Fibroblast of lung (primary cell): ENCODE data around the gene E2F2. TPM values are rescaled to one million over a fixed set of nuclear protein-coding genes. Genes with fewer than 3 reads are reported as not detected.

Source experiments
- DNase-seq, 2 donors: peaks; one replicate each; pipeline versions ENCODE4 v3.0.0 to v3.0.0-alpha.2; 2010; ENCODE audit warnings: low read depth in 2 of 2
- H2AFZ ChIP-seq: 2 replicates; pipeline ENCODE4 v1.5.1; 2012; ENCODE audit warnings: low read length, control low read depth, inconsistent platforms
- H3K27ac ChIP-seq: 2 replicates; pipeline ENCODE4 v1.5.1; 2011; ENCODE audit warnings: low read length, control low read depth; ENCODE audit not compliant: insufficient read depth
- H3K27me3 ChIP-seq: 2 replicates; pipeline ENCODE4 v1.5.1; 2011; ENCODE audit warnings: mild to moderate bottlenecking, low read length; ENCODE audit not compliant: control insufficient read depth, insufficient read depth
- H3K36me3 ChIP-seq: 2 replicates; pipeline ENCODE4 v1.5.1; 2011; ENCODE audit warnings: low read length; ENCODE audit not compliant: control insufficient read depth, insufficient read depth
- H3K4me1 ChIP-seq: 2 replicates; pipeline ENCODE4 v1.5.1; 2011; ENCODE audit warnings: low read length; ENCODE audit not compliant: control insufficient read depth, insufficient read depth; ENCODE audit errors: extremely low read depth
- H3K4me2 ChIP-seq: 2 replicates; pipeline ENCODE4 v1.5.1; 2011; ENCODE audit warnings: low read length, control low read depth; ENCODE audit not compliant: insufficient read depth; ENCODE audit errors: extremely low read depth
- H3K4me3 ChIP-seq, 4 experiments: fragments of 200-600 bp in 1 of 4; sonication (generic) in 1 of 4; replicated peaks in 1 of 4; 2 replicates each; pipeline ENCODE4 v1.5.1; 2011 to 2016; ENCODE audit warnings: low read length in 4 of 4, low read depth in 3 of 4, mild to moderate bottlenecking in 3 of 4, control low read depth in 2 of 4, inconsistent platforms in 1 of 4, mixed read lengths in 1 of 4; ENCODE audit not compliant: insufficient read depth in 1 of 4; ENCODE audit errors: control extremely low read depth in 1 of 4
- H3K79me2 ChIP-seq: 2 replicates; pipeline ENCODE4 v1.5.1; 2012; ENCODE audit warnings: mild to moderate bottlenecking, low read length, inconsistent platforms; ENCODE audit not compliant: control insufficient read depth, insufficient read depth
- H3K9ac ChIP-seq: 2 replicates; pipeline ENCODE4 v1.5.1; 2011; ENCODE audit warnings: mild to moderate bottlenecking, low read length, control low read depth; ENCODE audit not compliant: insufficient read depth
- H3K9me3 ChIP-seq: 2 replicates; pipeline ENCODE4 v1.5.1; 2012; ENCODE audit warnings: low read depth, low read length; ENCODE audit not compliant: control insufficient read depth, insufficient read depth
- H4K20me1 ChIP-seq: 2 replicates; pipeline ENCODE4 v1.5.1; 2011; ENCODE audit warnings: low read length; ENCODE audit not compliant: control insufficient read depth, insufficient read depth; ENCODE audit errors: extremely low read depth
- EZH2 ChIP-seq: IDR thresholded peaks from 2 replicates; pipeline ENCODE4 v1.5.1; 2012; ENCODE audit warnings: low read length, control low read depth, mild to moderate bottlenecking; ENCODE audit errors: missing control alignments
- polyA plus RNA-seq, 2 donors: library from polyadenylated mRNA; depleted of rRNA in 1 of 2; stranded (reverse) in 1 of 2; unstranded in 1 of 2; fragments of >200 nt; gene quantifications; 2 replicates each; pipeline ENCODE4 v1.2.1, GENCODE V29; 2011 to 2012; ENCODE audit warnings: missing spikeins in 1 of 2
- total RNA-seq: library from RNA; depleted of rRNA; stranded (reverse); fragments of >200 nt; gene quantifications from 2 replicates; pipeline ENCODE4 v1.2.1, GENCODE V29; 2014
- TF ChIP-seq, protein P1 (sequence below), 2 donors: IDR thresholded peaks in 1 of 2; conservative IDR thresholded peaks in 1 of 2; 1 replicate in 1 of 2; 2 replicates in 1 of 2; pipeline ENCODE4 v1.5.1; 2011 to 2012; ENCODE audit warnings: low read length in 2 of 2, control low read depth in 1 of 2, inconsistent platforms in 1 of 2, low read depth in 1 of 2, mild to moderate bottlenecking in 1 of 2

Gene E2F2
- total and polyA plus RNA-seq, 2 donors (not counting 1 experiment from before 2014, with no cell fraction given) = 0.17 to 0.26 TPM

DNA sequence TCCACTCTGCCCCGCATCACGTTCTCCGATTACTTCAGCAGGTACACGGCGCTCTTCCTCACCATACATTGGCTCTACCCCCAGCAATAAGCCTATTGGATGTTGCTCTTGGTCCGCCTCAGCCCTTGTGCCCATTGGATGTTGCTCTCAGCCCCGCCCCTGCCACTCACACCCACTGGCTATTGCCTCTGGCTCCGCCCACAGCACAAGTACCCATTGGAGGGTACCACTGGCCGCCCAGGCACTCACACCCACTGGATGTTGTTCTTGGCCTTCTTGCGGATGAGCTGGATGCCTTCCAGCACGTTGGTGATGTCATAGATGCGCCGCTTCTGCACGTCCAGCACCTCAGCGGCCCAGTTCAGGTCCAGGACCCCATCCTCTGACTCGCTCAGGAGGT is 9.4 kb downstream of the E2F2 start:
- H3K79me2 ChIP-seq = no peaks in the 10 kb centered on the region
- DNase-seq = no peak
- H3K36me3 ChIP-seq = no peaks in the 10 kb centered on the region
- H3K9me3 ChIP-seq = no peaks in the 10 kb centered on the region
- no peak overlapping the region for H3K4me3 ChIP-seq
- no peak overlapping the region for H3K27ac ChIP-seq
- no peaks in the 10 kb centered on the region for H3K4me1 ChIP-seq
- H2AFZ ChIP-seq = no peak overlapping the region
- H3K4me2 ChIP-seq = no peak overlapping the region
- no peaks in the 10 kb centered on the region for H4K20me1 ChIP-seq
- no peak overlapping the region for H3K9ac ChIP-seq
- TF ChIP-seq, protein P1, sequence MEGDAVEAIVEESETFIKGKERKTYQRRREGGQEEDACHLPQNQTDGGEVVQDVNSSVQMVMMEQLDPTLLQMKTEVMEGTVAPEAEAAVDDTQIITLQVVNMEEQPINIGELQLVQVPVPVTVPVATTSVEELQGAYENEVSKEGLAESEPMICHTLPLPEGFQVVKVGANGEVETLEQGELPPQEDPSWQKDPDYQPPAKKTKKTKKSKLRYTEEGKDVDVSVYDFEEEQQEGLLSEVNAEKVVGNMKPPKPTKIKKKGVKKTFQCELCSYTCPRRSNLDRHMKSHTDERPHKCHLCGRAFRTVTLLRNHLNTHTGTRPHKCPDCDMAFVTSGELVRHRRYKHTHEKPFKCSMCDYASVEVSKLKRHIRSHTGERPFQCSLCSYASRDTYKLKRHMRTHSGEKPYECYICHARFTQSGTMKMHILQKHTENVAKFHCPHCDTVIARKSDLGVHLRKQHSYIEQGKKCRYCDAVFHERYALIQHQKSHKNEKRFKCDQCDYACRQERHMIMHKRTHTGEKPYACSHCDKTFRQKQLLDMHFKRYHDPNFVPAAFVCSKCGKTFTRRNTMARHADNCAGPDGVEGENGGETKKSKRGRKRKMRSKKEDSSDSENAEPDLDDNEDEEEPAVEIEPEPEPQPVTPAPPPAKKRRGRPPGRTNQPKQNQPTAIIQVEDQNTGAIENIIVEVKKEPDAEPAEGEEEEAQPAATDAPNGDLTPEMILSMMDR (conservative IDR thresholded peaks at IDR 0.05 in 1 of 2, IDR thresholded peaks at IDR 0.05 in 1 of 2; ENCODE audit: low read depth in 1 of 2, low read length in 2 of 2) = no peak
- TF ChIP-seq EZH2 = no peak
- H3K27me3 ChIP-seq = no peaks in the 10 kb centered on the region

DNA sequence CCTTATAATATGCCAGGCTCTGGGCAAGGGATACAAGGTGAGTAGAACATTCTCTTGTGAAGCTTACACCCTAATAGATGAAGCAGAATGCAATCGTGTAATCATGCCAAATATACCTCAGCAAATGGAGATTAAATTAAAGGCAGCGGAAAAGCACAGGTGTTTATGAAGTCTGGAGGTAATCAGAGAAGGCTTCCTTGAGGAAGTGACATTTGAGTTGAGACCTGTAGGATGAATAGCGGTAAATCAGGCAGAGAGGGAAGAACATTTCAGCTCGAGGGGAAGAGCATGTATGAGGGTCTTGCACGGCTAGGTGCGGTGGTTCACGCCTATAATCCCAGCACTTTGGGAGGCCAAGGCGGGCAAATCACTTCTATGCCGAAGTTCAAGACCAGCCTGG is 13.5 kb downstream of the E2F2 start:
- DNase-seq = no peak
- no peak overlapping the region for H3K27ac ChIP-seq
- H3K4me1 ChIP-seq = no peaks in the 10 kb centered on the region
- H4K20me1 ChIP-seq = no peaks in the 10 kb centered on the region
- H3K79me2 ChIP-seq = no peaks in the 10 kb centered on the region
- TF ChIP-seq, protein P1 (conservative IDR thresholded peaks at IDR 0.05 in 1 of 2, IDR thresholded peaks at IDR 0.05 in 1 of 2; ENCODE audit: low read depth in 1 of 2, low read length in 2 of 2) = no peak
- no peak for TF ChIP-seq EZH2
- H3K9ac ChIP-seq = no peak overlapping the region
- no peak overlapping the region for H3K4me3 ChIP-seq
- no peaks in the 10 kb centered on the region for H3K27me3 ChIP-seq
- H3K36me3 ChIP-seq = no peaks in the 10 kb centered on the region
- H3K9me3 ChIP-seq = no peaks in the 10 kb centered on the region
- H3K4me2 ChIP-seq = no peak overlapping the region
- no peak overlapping the region for H2AFZ ChIP-seq

DNA sequence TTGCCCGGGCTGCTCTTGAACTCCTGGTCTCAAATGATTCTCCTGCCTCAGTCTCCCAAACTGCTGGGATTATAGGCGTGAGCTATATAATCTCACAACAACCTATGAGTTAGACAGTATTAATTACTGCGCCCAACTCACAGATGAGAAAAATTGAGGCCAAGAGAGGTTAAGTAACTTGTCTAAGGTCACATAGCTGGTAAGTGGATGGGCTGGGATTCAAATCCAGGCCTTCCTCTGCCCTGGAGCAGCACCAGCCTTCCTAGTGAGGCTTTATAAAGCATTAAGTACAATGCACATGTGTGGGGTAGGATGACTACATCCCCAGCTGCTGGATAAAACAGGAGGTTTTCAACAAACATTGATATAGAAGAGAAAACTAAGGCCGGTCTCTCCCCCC is 15.1 kb downstream of the E2F2 start:
- H3K4me1 ChIP-seq = no peaks in the 10 kb centered on the region
- H3K9ac ChIP-seq = no peak overlapping the region
- no peak overlapping the region for H3K4me3 ChIP-seq
- no peaks in the 10 kb centered on the region for H4K20me1 ChIP-seq
- H3K27ac ChIP-seq = no peak overlapping the region
- H3K36me3 ChIP-seq = no peaks in the 10 kb centered on the region
- DNase-seq = no peak
- no peaks in the 10 kb centered on the region for H3K79me2 ChIP-seq
- no peak overlapping the region for H2AFZ ChIP-seq
- no peak overlapping the region for H3K4me2 ChIP-seq
- no peak for TF ChIP-seq EZH2
- TF ChIP-seq, protein P1 (conservative IDR thresholded peaks at IDR 0.05 in 1 of 2, IDR thresholded peaks at IDR 0.05 in 1 of 2; ENCODE audit: low read depth in 1 of 2, low read length in 2 of 2) = no peak
- H3K27me3 ChIP-seq = no peaks in the 10 kb centered on the region
- no peaks in the 10 kb centered on the region for H3K9me3 ChIP-seq
